Tibial artery (tissue), 4 donors: ENCODE data around the gene FASTK.

Source experiments
- DNase-seq, 2 donors: peaks; one replicate each; pipeline ENCODE4 v3.0.0-alpha.2; 2019
- H3K27ac ChIP-seq, 2 donors: fragments of 200-600 bp; sonication (generic) in 1 of 2; 1 replicate in 1 of 2; 2 replicates in 1 of 2; pipeline ENCODE4 v1.5.1; 2018 to 2019; ENCODE audit warnings: mild to moderate bottlenecking in 1 of 2
- H3K27me3 ChIP-seq, 2 donors: fragments of 200-600 bp; sonication (generic) in 1 of 2; one replicate each; pipeline versions ENCODE4 v1.5.1 to v1.6.0; 2016 to 2019
- H3K36me3 ChIP-seq, 3 donors: fragments of 200-600 bp; sonication (generic) in 2 of 3; one replicate each; pipeline ENCODE4 v1.5.1; 2016 to 2019; ENCODE audit warnings: mild to moderate bottlenecking in 2 of 3
- H3K4me1 ChIP-seq, 4 donors: fragments of 200-600 bp; sonication (generic) in 2 of 4; 1 replicate in 3 of 4; 2 replicates in 1 of 4; pipeline ENCODE4 v1.5.1; 2016 to 2019
- H3K4me3 ChIP-seq, 2 donors: fragments of 200-600 bp; sonication (generic) in 1 of 2; 1 replicate in 1 of 2; 2 replicates in 1 of 2; pipeline ENCODE4 v1.5.1; 2018 to 2019; ENCODE audit warnings: mild to moderate bottlenecking in 2 of 2
- H3K9me3 ChIP-seq, 3 donors: fragments of 200-600 bp; sonication (generic) in 1 of 3; one replicate each; pipeline ENCODE4 v1.5.1; 2016 to 2019
- intact Hi-C: fragments of 100-400 bp; cut with DNase I; formaldehyde crosslinking; loops from one replicate; pipeline ENCODE4 v1.15.0; 2023; ENCODE audit warnings: low total_unique reads
- TF ChIP-seq, protein P1 (sequence below), 2 experiments: fragments of 200-600 bp in 1 of 2; fragments of 450-650 bp in 1 of 2; IDR thresholded peaks; one replicate each; pipeline ENCODE4 v1.5.1; 2017 to 2019; ENCODE audit warnings: antibody characterized with exemption in 2 of 2, mild to moderate bottlenecking in 1 of 2, moderate library complexity in 1 of 2

The FASTK gene

DNA sequence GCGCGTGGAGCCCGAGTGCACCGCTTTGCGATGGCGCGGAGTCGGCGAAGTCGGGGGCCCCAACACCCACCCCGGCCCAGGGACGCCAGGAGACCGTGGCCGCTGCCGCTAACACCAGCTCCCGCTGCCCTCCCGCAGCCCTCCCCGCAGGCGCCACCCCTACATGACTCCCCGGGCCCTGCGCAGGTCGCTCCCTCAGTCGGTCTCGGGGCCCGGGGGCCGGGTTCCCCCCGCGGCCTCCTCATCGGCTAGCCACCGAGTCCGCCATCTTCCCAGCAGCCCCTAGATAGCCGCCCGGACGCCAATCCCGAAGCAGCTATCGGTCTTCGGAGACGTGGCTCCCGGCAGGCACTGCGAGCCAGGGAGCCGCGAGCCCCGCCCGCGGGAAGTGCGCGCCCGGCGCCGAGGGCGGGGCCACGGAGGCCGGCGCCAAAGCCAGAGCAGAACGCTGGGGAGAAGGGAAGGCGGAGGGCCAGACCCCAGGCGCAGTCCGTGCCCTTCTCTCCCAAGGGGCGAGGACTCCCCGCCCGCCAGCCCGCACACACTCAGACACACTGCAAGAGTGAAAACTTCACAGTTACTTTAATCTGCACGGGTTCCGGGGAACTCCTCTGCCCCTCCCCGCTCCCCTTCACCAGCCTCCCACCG, at the start of gene FASTK:
TSS of gene FASTK (minus strand) at position 288 of the 648 bp plus-strand sequence. CDS start at position 245, 43 bp downstream.
- TF ChIP-seq, protein P1, sequence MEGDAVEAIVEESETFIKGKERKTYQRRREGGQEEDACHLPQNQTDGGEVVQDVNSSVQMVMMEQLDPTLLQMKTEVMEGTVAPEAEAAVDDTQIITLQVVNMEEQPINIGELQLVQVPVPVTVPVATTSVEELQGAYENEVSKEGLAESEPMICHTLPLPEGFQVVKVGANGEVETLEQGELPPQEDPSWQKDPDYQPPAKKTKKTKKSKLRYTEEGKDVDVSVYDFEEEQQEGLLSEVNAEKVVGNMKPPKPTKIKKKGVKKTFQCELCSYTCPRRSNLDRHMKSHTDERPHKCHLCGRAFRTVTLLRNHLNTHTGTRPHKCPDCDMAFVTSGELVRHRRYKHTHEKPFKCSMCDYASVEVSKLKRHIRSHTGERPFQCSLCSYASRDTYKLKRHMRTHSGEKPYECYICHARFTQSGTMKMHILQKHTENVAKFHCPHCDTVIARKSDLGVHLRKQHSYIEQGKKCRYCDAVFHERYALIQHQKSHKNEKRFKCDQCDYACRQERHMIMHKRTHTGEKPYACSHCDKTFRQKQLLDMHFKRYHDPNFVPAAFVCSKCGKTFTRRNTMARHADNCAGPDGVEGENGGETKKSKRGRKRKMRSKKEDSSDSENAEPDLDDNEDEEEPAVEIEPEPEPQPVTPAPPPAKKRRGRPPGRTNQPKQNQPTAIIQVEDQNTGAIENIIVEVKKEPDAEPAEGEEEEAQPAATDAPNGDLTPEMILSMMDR (IDR thresholded peaks at IDR 0.05) = no peak
- Histone ChIP-seq H3K27me3 (no peaks in the 10 kb centered on the region), H3K27ac (peak within 1 kb of the TSS; percentile 98 to 99), H3K9me3 (no peaks in the 10 kb centered on the region), H3K4me3 (peak within 1 kb of the TSS; percentile 89 to 95), H3K4me1 (peaks cover 0 to 69% (median 52%) of the 10 kb centered on the region in 4 donors), H3K36me3 (peaks cover 0 to 21% (median 19%) of the 10 kb centered on the region in 3 donors)
- intact Hi-C loops = no loop called here
- peak; percentile 92 to 95 for DNase-seq

- Histone ChIP-seq H3K27ac (no peak overlapping the region), H3K36me3 (peaks cover 29 to 89% (median 73%) of the 10 kb centered on the region in 3 donors), H3K4me3 (no peak overlapping the region), H3K9me3 (no peaks in the 10 kb centered on the region), H3K4me1 (peaks cover 0 to 15% (median 10%) of the 10 kb centered on the region in 4 donors), H3K27me3 (no peaks in the 10 kb centered on the region)
- TF ChIP-seq, protein P1 (IDR thresholded peaks at IDR 0.05) = no peak
- DNase-seq = no peak
- intact Hi-C loops = no loop called here
Measured at GRCh38 chr7:151129960-151130591, 49.5 kb upstream of the FASTK start.

GRCh38 chr7:151129117-151129959, 48.7 kb upstream of the FASTK start:
- peaks cover 23 to 89% (median 71%) of the 10 kb centered on the region in 3 donors for H3K36me3 ChIP-seq
- no peak overlapping the region for H3K27ac ChIP-seq
- H3K4me1 ChIP-seq = peaks cover 0 to 18% (median 11%) of the 10 kb centered on the region in 4 donors
- no peaks in the 10 kb centered on the region for H3K27me3 ChIP-seq
- TF ChIP-seq, protein P1 (IDR thresholded peaks at IDR 0.05) = no peak
- H3K4me3 ChIP-seq = no peak overlapping the region
- intact Hi-C loops = no loop called here
- DNase-seq = no peak
- no peaks in the 10 kb centered on the region for H3K9me3 ChIP-seq

DNA sequence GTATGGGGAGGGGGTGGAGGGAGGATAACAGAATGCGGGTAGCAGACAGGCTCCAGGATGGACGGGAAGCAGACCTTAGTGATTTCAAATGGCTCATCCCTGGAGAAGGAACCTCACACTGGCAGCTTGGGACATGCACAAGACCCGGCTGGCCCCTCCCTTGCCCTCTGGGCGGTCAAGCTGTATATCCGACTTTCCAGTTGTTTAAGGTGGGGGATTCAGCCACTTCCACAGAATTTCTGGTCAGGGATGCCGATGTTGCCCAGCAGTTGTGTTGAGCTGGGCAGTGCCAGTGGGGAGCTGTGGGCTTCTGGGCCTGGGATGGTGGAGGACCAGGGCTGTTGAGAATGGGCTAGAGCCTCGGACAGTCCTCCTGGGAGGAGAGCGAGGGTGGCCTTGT, 48.1 kb upstream of the FASTK start:
- intact Hi-C loops = no loop called here
- Histone ChIP-seq H3K4me1 (peaks cover 0 to 19% (median 11%) of the 10 kb centered on the region in 4 donors), H3K4me3 (no peak overlapping the region), H3K27ac (no peak overlapping the region), H3K9me3 (no peaks in the 10 kb centered on the region), H3K27me3 (no peaks in the 10 kb centered on the region), H3K36me3 (peaks cover 23 to 89% (median 69%) of the 10 kb centered on the region in 3 donors)
- TF ChIP-seq, protein P1 (IDR thresholded peaks at IDR 0.05) = no peak
- no peak for DNase-seq

DNA sequence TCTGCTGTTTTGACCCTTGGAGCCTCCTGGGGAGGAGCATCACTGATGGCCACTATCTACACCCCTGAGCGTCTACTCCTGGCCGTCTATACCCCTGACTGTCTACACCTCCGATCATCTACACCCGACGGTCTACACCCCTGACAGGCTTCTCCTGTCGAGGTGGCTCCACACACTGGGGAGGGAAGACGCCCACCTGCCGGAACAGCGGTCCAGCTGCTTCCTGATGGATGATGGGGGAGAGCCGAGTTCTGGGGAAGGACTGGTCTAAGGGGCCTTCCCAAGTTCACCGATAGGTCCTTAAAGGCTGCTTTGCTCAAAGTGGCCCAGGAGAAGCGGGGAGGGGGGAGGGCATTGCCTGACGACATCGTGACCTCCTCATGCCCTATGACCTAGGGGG, 47.5 kb upstream of the FASTK start:
- TF ChIP-seq, protein P1 (IDR thresholded peaks at IDR 0.05) = no peak
- no peak overlapping the region for H3K4me3 ChIP-seq
- no peak for DNase-seq
- peaks cover 26 to 89% (median 69%) of the 10 kb centered on the region in 3 donors for H3K36me3 ChIP-seq
- intact Hi-C loops = no loop called here
- H3K27me3 ChIP-seq = no peaks in the 10 kb centered on the region
- H3K9me3 ChIP-seq = no peaks in the 10 kb centered on the region
- no peak overlapping the region for H3K27ac ChIP-seq
- peaks cover 0 to 22% (median 11%) of the 10 kb centered on the region in 4 donors for H3K4me1 ChIP-seq
